Fibroblast of lung (primary cell): ENCODE data around the gene UBQLN3.

Source experiments
- EZH2 ChIP-seq: IDR thresholded peaks from 2 replicates; pipeline ENCODE4 v1.5.1; 2012; ENCODE audit warnings: low read length, control low read depth, mild to moderate bottlenecking; ENCODE audit errors: missing control alignments
- TF ChIP-seq, protein P1 (sequence below), 2 donors: IDR thresholded peaks in 1 of 2; conservative IDR thresholded peaks in 1 of 2; 1 replicate in 1 of 2; 2 replicates in 1 of 2; pipeline ENCODE4 v1.5.1; 2011 to 2012; ENCODE audit warnings: low read length in 2 of 2, control low read depth in 1 of 2, inconsistent platforms in 1 of 2, low read depth in 1 of 2, mild to moderate bottlenecking in 1 of 2

- no peak for TF ChIP-seq EZH2
- TF ChIP-seq, protein P1, sequence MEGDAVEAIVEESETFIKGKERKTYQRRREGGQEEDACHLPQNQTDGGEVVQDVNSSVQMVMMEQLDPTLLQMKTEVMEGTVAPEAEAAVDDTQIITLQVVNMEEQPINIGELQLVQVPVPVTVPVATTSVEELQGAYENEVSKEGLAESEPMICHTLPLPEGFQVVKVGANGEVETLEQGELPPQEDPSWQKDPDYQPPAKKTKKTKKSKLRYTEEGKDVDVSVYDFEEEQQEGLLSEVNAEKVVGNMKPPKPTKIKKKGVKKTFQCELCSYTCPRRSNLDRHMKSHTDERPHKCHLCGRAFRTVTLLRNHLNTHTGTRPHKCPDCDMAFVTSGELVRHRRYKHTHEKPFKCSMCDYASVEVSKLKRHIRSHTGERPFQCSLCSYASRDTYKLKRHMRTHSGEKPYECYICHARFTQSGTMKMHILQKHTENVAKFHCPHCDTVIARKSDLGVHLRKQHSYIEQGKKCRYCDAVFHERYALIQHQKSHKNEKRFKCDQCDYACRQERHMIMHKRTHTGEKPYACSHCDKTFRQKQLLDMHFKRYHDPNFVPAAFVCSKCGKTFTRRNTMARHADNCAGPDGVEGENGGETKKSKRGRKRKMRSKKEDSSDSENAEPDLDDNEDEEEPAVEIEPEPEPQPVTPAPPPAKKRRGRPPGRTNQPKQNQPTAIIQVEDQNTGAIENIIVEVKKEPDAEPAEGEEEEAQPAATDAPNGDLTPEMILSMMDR (conservative IDR thresholded peaks at IDR 0.05 in 1 of 2, IDR thresholded peaks at IDR 0.05 in 1 of 2; ENCODE audit: low read depth in 1 of 2, low read length in 2 of 2), result no peak
Observed at GRCh38 chr11:5547982-5548381, 38.2 kb upstream of the UBQLN3 start.
